Naive thymus-derived CD4-positive, alpha-beta T cell (primary cell): ENCODE results near the gene TOX2. TPM values are rescaled to one million over a fixed set of nuclear protein-coding genes. Genes with fewer than 3 reads are reported as not detected.

Experiments
- ATAC-seq: fragments of 150-1000 bp; cut with Tn5 transposase; 2 replicates; pipeline ENCODE4 v1.10.0; 2021; ENCODE audit warnings: mild to moderate bottlenecking, moderate library complexity
- CTCF ChIA-PET: fragments of 350-600 bp; sonication (Branson Sonifier 250); formaldehyde crosslinking; loops from one replicate; lab custom pipeline; 2021; ENCODE audit warnings: antibody characterized with exemption; lab: Charles Lee
- POLR2A ChIA-PET: fragments of 350-600 bp; sonication (Branson Sonifier 250); formaldehyde crosslinking; loops from one replicate; lab custom pipeline; 2021; ENCODE audit warnings: antibody characterized with exemption, inconsistent platforms; lab: Charles Lee
- DNase-seq, 9 donors: peaks; one replicate each; pipeline versions ENCODE4 v3.0.0 to v3.0.0-alpha.2; 2020 to 2022; ENCODE audit warnings: mixed read lengths in 1 of 9
- H3K27ac ChIP-seq: one replicate; pipeline ENCODE4 v1.7.0; 2013; ENCODE audit warnings: mild to moderate bottlenecking, low read depth, low read length, moderate library complexity
- H3K27me3 ChIP-seq, 2 donors: one replicate each; pipeline ENCODE4 v1.7.0; 2013; ENCODE audit warnings: low read length in 2 of 2, mild to moderate bottlenecking in 2 of 2, moderate library complexity in 2 of 2; ENCODE audit not compliant: control insufficient read depth in 2 of 2, insufficient read depth in 2 of 2
- H3K36me3 ChIP-seq, 3 experiments: 1 replicate in 2 of 3; 2 replicates in 1 of 3; pipeline ENCODE4 v1.7.0; 2013; ENCODE audit warnings: low read length in 3 of 3, mild to moderate bottlenecking in 3 of 3, moderate library complexity in 1 of 3; ENCODE audit not compliant: insufficient read depth in 3 of 3, control insufficient read depth in 2 of 3
- H3K4me1 ChIP-seq, 2 donors: one replicate each; pipeline ENCODE4 v1.7.0; 2013; ENCODE audit warnings: low read length in 2 of 2, mild to moderate bottlenecking in 2 of 2, moderate library complexity in 1 of 2; ENCODE audit not compliant: control insufficient read depth in 2 of 2, insufficient read depth in 2 of 2
- H3K4me3 ChIP-seq: 2 replicates; pipeline ENCODE4 v1.7.0; 2013; ENCODE audit warnings: mild to moderate bottlenecking, low read length
- H3K9me3 ChIP-seq, 3 experiments: 1 replicate in 2 of 3; 2 replicates in 1 of 3; pipeline ENCODE4 v1.7.0; 2013; ENCODE audit warnings: low read length in 3 of 3; ENCODE audit not compliant: control insufficient read depth in 2 of 3
- H3K27ac Mint-ChIP-seq, 9 donors: one replicate each; pipeline ENCODE4 v1.8.0; 2020 to 2022; ENCODE audit warnings: mixed read lengths in 9 of 9, mild to moderate bottlenecking in 8 of 9, moderate library complexity in 5 of 9, inconsistent platforms in 2 of 9
- H3K27me3 Mint-ChIP-seq, 5 donors: one replicate each; pipeline ENCODE4 v1.8.0; 2021 to 2022; ENCODE audit warnings: mixed read lengths in 5 of 5, mild to moderate bottlenecking in 1 of 5
- H3K36me3 Mint-ChIP-seq, 5 donors: one replicate each; pipeline ENCODE4 v1.8.0; 2020 to 2022; ENCODE audit warnings: mixed read lengths in 5 of 5, mild to moderate bottlenecking in 3 of 5, inconsistent platforms in 1 of 5
- H3K4me1 Mint-ChIP-seq, 7 donors: one replicate each; pipeline ENCODE4 v1.8.0; 2020 to 2022; ENCODE audit warnings: mixed read lengths in 7 of 7, mild to moderate bottlenecking in 3 of 7, inconsistent platforms in 1 of 7
- H3K4me3 Mint-ChIP-seq, 10 donors: one replicate each; pipeline ENCODE4 v1.8.0; 2020 to 2022; ENCODE audit warnings: mild to moderate bottlenecking in 10 of 10, mixed read lengths in 10 of 10, moderate library complexity in 6 of 10, inconsistent platforms in 2 of 10
- H3K9me3 Mint-ChIP-seq, 11 donors: one replicate each; pipeline ENCODE4 v1.8.0; 2020 to 2022; ENCODE audit warnings: mixed read lengths in 11 of 11, mild to moderate bottlenecking in 4 of 11, inconsistent platforms in 1 of 11, moderate library complexity in 1 of 11
- intact Hi-C, 2 donors: fragments of 100-400 bp; cut with micrococcal nuclease; formaldehyde crosslinking; loops; one replicate each; pipeline ENCODE4 v1.15.1; 2023
- polyA plus RNA-seq, 2 donors: library from polyadenylated mRNA; unstranded; fragments of 300-500 nt; fragmentation: Illumina TruSeq; gene quantifications; one replicate each; pipeline ENCODE4 v1.2.3, GENCODE V29; 2021
- total RNA-seq, 6 experiments: library from RNA in 5 of 6; stranded (reverse) in 5 of 6; gene quantifications; 1 replicate in 5 of 6; 2 replicates in 1 of 6; pipeline ENCODE4 v1.2.3 and lab custom pipeline; 2021 to 2026

Gene TOX2
- total and polyA plus RNA-seq, 7 experiments from 2014 or later = 0.22 to 7.1 (median 1.5) TPM

GRCh38 chr20:43960231-43960630, 45.6 kb downstream of the TOX2 start:
- no peak overlapping the region for H3K4me3 ChIP-seq
- H3K36me3 ChIP-seq = no peaks in the 10 kb centered on the region
- Mint-ChIP-seq H3K9me3 (peaks cover 0 to 16% (median 4%) of the 10 kb centered on the region in 11 donors), H3K27ac (peak overlapping the region in 6 of 9 donors; percentile 25 to 92 (median 81)), H3K36me3 (peaks cover 0 to 28% (median 4%) of the 10 kb centered on the region in 5 donors), H3K4me3 (peak overlapping the region in 8 of 10 donors; percentile 26 to 77 (median 69)), H3K27me3 (peaks cover 0 to 35% (median 0%) of the 10 kb centered on the region in 5 donors), H3K4me1 (peaks cover 43 to 80% (median 73%) of the 10 kb centered on the region in 7 donors)
- POLR2A ChIA-PET = interaction anchor here (0.8 to 2.7 kb wide), 5 partner anchors 9 to 109 kb away, joined by 4 to 14 read pairs (median 5); no protein-coding TSS in a partner anchor
- intact Hi-C loops = no loop called here
- H3K27me3 ChIP-seq = no peaks in the 10 kb centered on the region
- ATAC-seq (no peak), DNase-seq (no peak)
- no peaks in the 10 kb centered on the region for H3K9me3 ChIP-seq
- H3K4me1 ChIP-seq = peaks cover 68 to 80% of the 10 kb centered on the region in 2 donors
- H3K27ac ChIP-seq = no peak overlapping the region
- CTCF ChIA-PET = interaction anchor here (0.8 kb wide), 1 partner anchor 20 kb away, joined by 4 read pairs; no protein-coding TSS in a partner anchor

GRCh38 chr20:43961116-43961515, 46.5 kb downstream of the TOX2 start:
- Mint-ChIP-seq H3K4me1 (peaks cover 35 to 71% (median 64%) of the 10 kb centered on the region in 7 donors), H3K27me3 (peaks cover 0 to 30% (median 0%) of the 10 kb centered on the region in 5 donors), H3K9me3 (peaks cover 0 to 16% (median 4%) of the 10 kb centered on the region in 11 donors), H3K36me3 (peaks cover 0 to 25% (median 4%) of the 10 kb centered on the region in 5 donors), H3K4me3 (peak overlapping the region in 5 of 10 donors; percentile 11 to 74 (median 48)), H3K27ac (peak overlapping the region in 5 of 9 donors; percentile 34 to 89 (median 60))
- POLR2A ChIA-PET = interaction anchor here (0.8 to 2.7 kb wide), 3 partner anchors 10 to 19 kb away, joined by 5 to 14 read pairs (median 5); no protein-coding TSS in a partner anchor
- intact Hi-C loops = no loop called here
- ATAC-seq (no peak), DNase-seq (no peak)
- Histone ChIP-seq H3K27me3 (no peaks in the 10 kb centered on the region), H3K4me1 (peaks cover 59 to 73% of the 10 kb centered on the region in 2 donors), H3K36me3 (no peaks in the 10 kb centered on the region), H3K4me3 (no peak overlapping the region), H3K9me3 (no peaks in the 10 kb centered on the region), H3K27ac (no peak overlapping the region)
- CTCF ChIA-PET = interaction anchor here (1.3 kb wide), 1 partner anchor 18 kb away, joined by 3 read pairs; no protein-coding TSS in a partner anchor

- Mint-ChIP-seq H3K27ac (peak overlapping the region in 3 of 9 donors; percentile 5 to 60 (median 26)), H3K36me3 (peaks cover 0 to 22% (median 4%) of the 10 kb centered on the region in 5 donors), H3K4me1 (peaks cover 31 to 67% (median 59%) of the 10 kb centered on the region in 7 donors), H3K27me3 (peaks cover 0 to 26% (median 0%) of the 10 kb centered on the region in 5 donors), H3K9me3 (peaks cover 0 to 14% (median 4%) of the 10 kb centered on the region in 11 donors), H3K4me3 (peak overlapping the region in 2 of 10 donors; percentile 11 to 26)
- intact Hi-C loops = no loop called here
- Histone ChIP-seq H3K27ac (no peak overlapping the region), H3K36me3 (no peaks in the 10 kb centered on the region), H3K4me1 (peaks cover 58 to 73% of the 10 kb centered on the region in 2 donors), H3K9me3 (no peaks in the 10 kb centered on the region), H3K4me3 (no peak overlapping the region), H3K27me3 (no peaks in the 10 kb centered on the region)
- CTCF ChIA-PET = interaction anchor here (1.3 kb wide), 1 partner anchor 19 kb away, joined by 3 read pairs; no protein-coding TSS in a partner anchor
- POLR2A ChIA-PET = interaction anchor here (0.6 to 1.2 kb wide), 2 partner anchors 20 to 23 kb away, joined by 3 read pairs; no protein-coding TSS in a partner anchor
- no peak for ATAC-seq
- DNase-seq = no peak
Observed at GRCh38 chr20:43961541-43962471, 47.2 kb downstream of the TOX2 start.

- H3K4me3 Mint-ChIP-seq = peak overlapping the region in 2 of 10 donors; percentile 30 to 33
- DNase-seq (no peak), ATAC-seq (no peak)
- H3K36me3 Mint-ChIP-seq = peaks cover 0 to 16% (median 1%) of the 10 kb centered on the region in 5 donors
- no peaks in the 10 kb centered on the region for H3K36me3 ChIP-seq
- peak overlapping the region in 3 of 9 donors; percentile 3 to 19 (median 10) for H3K27ac Mint-ChIP-seq
- peaks cover 0 to 20% (median 0%) of the 10 kb centered on the region in 5 donors for H3K27me3 Mint-ChIP-seq
- H3K27me3 ChIP-seq = no peaks in the 10 kb centered on the region
- H3K9me3 Mint-ChIP-seq = peaks cover 0 to 11% (median 2%) of the 10 kb centered on the region in 11 donors
- intact Hi-C loops = no loop called here
- H3K4me3 ChIP-seq = no peak overlapping the region
- ChIA-PET CTCF (interaction anchor here (1.3 kb wide), 1 partner anchor 20 kb away, joined by 3 read pairs; no protein-coding TSS in a partner anchor), POLR2A (interaction anchor here (1.2 kb wide), 1 partner anchor 21 kb away, joined by 3 read pairs; no protein-coding TSS in a partner anchor)
- H3K4me1 Mint-ChIP-seq = peaks cover 28 to 60% (median 52%) of the 10 kb centered on the region in 7 donors
- no peak overlapping the region for H3K27ac ChIP-seq
- H3K4me1 ChIP-seq = peaks cover 53 to 70% of the 10 kb centered on the region in 2 donors
- no peaks in the 10 kb centered on the region for H3K9me3 ChIP-seq
Observed at GRCh38 chr20:43962530-43962929, 47.9 kb downstream of the TOX2 start.

- ChIA-PET CTCF (interaction anchor here (1.2 to 1.5 kb wide), 2 partner anchors 10 to 37 kb away, joined by 4 to 6 read pairs; no protein-coding TSS in a partner anchor), POLR2A (interaction anchor here (0.6 to 1.1 kb wide), 2 partner anchors 19 to 303 kb away, joined by 3 to 8 read pairs; no protein-coding TSS in a partner anchor)
Observed at GRCh38 chr20:43963233-43963632, 48.6 kb downstream of the TOX2 start.

More at GRCh38 chr20:43963233-43963632, 48.6 kb downstream of the TOX2 start:
- Mint-ChIP-seq H3K36me3 (peaks cover 0 to 9% (median 0%) of the 10 kb centered on the region in 5 donors), H3K4me1 (peaks cover 28 to 55% (median 45%) of the 10 kb centered on the region in 7 donors), H3K4me3 (peak overlapping the region in 2 of 10 donors; percentile 29 to 73), H3K27ac (peak overlapping the region in 3 of 9 donors; percentile 10 to 32 (median 29)), H3K27me3 (peaks cover 0 to 18% (median 0%) of the 10 kb centered on the region in 5 donors), H3K9me3 (peaks cover 0 to 4% (median 0%) of the 10 kb centered on the region in 11 donors)
- no peak for ATAC-seq
- H3K9me3 ChIP-seq = no peaks in the 10 kb centered on the region
- no peaks in the 10 kb centered on the region for H3K27me3 ChIP-seq
- peaks cover 52 to 69% of the 10 kb centered on the region in 2 donors for H3K4me1 ChIP-seq
- no peak for DNase-seq
- intact Hi-C loops = no loop called here
- H3K4me3 ChIP-seq = no peak overlapping the region
- H3K36me3 ChIP-seq = no peaks in the 10 kb centered on the region
- no peak overlapping the region for H3K27ac ChIP-seq
